Vagina (tissue), 2 donors: Measurements from ENCODE around the gene TUNAR. TPM values are rescaled to one million over a fixed set of nuclear protein-coding genes. Genes with fewer than 3 reads are reported as not detected.

Experiments used
- DNase-seq, 2 donors: peaks; one replicate each; pipeline ENCODE4 v3.0.0-alpha.2; 2017; ENCODE audit errors: extremely low spot score in 2 of 2
- H3K27ac ChIP-seq: fragments of 200-600 bp; sonication (generic); one replicate; pipeline ENCODE4 v1.5.1; 2019
- H3K27me3 ChIP-seq: fragments of 200-600 bp; sonication (generic); one replicate; pipeline ENCODE4 v1.5.1; 2019
- H3K36me3 ChIP-seq, 2 donors: fragments of 200-600 bp; sonication (generic); one replicate each; pipeline ENCODE4 v1.5.1; 2017 to 2019
- H3K4me1 ChIP-seq: fragments of 200-600 bp; sonication (generic); one replicate; pipeline ENCODE4 v1.5.1; 2019
- H3K4me3 ChIP-seq, 2 donors: fragments of 200-600 bp; sonication (generic); 1 replicate in 1 of 2; 2 replicates in 1 of 2; pipeline ENCODE4 v1.5.1; 2016 to 2019
- H3K9me3 ChIP-seq: fragments of 200-600 bp; sonication (generic); one replicate; pipeline ENCODE4 v1.5.1; 2019
- CTCF ChIP-seq, 3 experiments: fragments of 450-650 bp in 2 of 3; fragments of 200-600 bp in 1 of 3; sonication (generic) in 1 of 3; IDR thresholded peaks; one replicate each; pipeline ENCODE4 v1.5.1; 2017 to 2019; ENCODE audit warnings: antibody characterized with exemption in 3 of 3, mild to moderate bottlenecking in 2 of 3, moderate library complexity in 2 of 3
- POLR2A ChIP-seq, 2 donors: fragments of 450-650 bp; IDR thresholded peaks; one replicate each; pipeline ENCODE4 v1.6.1; 2017; ENCODE audit warnings: antibody characterized with exemption in 2 of 2, mild to moderate bottlenecking in 2 of 2, moderate library complexity in 2 of 2
- POLR2AphosphoS5 ChIP-seq, 2 donors: sonication (generic); formaldehyde crosslinking; IDR thresholded peaks; one replicate each; pipeline ENCODE4 v1.9.0; 2017; ENCODE audit warnings: antibody characterized with exemption in 2 of 2, mild to moderate bottlenecking in 2 of 2, low read depth in 1 of 2; ENCODE audit not compliant: insufficient read depth in 1 of 2
- intact Hi-C: fragments of 100-400 bp; cut with DNase I; formaldehyde crosslinking; loops from one replicate; pipeline ENCODE4 v1.15.1; 2023
- total RNA-seq: library from RNA; depleted of rRNA; stranded (reverse); fragments of >200 nt; gene quantifications from one replicate; pipeline ENCODE4 v1.2.3, GENCODE V29; 2016

Gene TUNAR
- total RNA-seq, 1 donor from 2014 or later: not detected

- DNase-seq: no peak
- no peak for TF ChIP-seq POLR2AphosphoS5 (IDR thresholded peaks at IDR 0.05; ENCODE audit: insufficient read depth in 1 of 2, low read depth in 1 of 2)
- TF ChIP-seq CTCF (IDR thresholded peaks at IDR 0.05): no peak
- H3K27ac ChIP-seq: no peak overlapping the region
- no peaks in the 10 kb centered on the region for H3K27me3 ChIP-seq
- H3K36me3 ChIP-seq: no peaks in the 10 kb centered on the region
- H3K4me3 ChIP-seq: no peak overlapping the region
- H3K9me3 ChIP-seq: no peaks in the 10 kb centered on the region
- intact Hi-C loops: no loop called here
- H3K4me1 ChIP-seq: no peaks in the 10 kb centered on the region
Observed at GRCh38 chr14:95838862-95839261, 37.8 kb upstream of the TUNAR start.

- no peaks in the 10 kb centered on the region for H3K4me1 ChIP-seq
- H3K36me3 ChIP-seq: no peaks in the 10 kb centered on the region
- intact Hi-C loops: no loop called here
- H3K27me3 ChIP-seq: no peaks in the 10 kb centered on the region
- no peaks in the 10 kb centered on the region for H3K9me3 ChIP-seq
- peak in 1 of 2 donors; percentile 61 for DNase-seq
- no peak overlapping the region for H3K27ac ChIP-seq
- no peak overlapping the region for H3K4me3 ChIP-seq
- TF ChIP-seq POLR2AphosphoS5 (IDR thresholded peaks at IDR 0.05; ENCODE audit: insufficient read depth in 1 of 2, low read depth in 1 of 2) (no peak), CTCF (IDR thresholded peaks at IDR 0.05) (no peak), POLR2A (IDR thresholded peaks at IDR 0.05) (no peak)
Observed at GRCh38 chr14:95840094-95840700, 36.4 kb upstream of the TUNAR start.

GRCh38 chr14:95841668-95842067 is 35.0 kb upstream of the TUNAR start:
- H3K36me3 ChIP-seq: no peaks in the 10 kb centered on the region
- TF ChIP-seq POLR2AphosphoS5 (IDR thresholded peaks at IDR 0.05; ENCODE audit: insufficient read depth in 1 of 2, low read depth in 1 of 2) (no peak), POLR2A (IDR thresholded peaks at IDR 0.05) (no peak), CTCF (IDR thresholded peaks at IDR 0.05) (no peak)
- H3K27me3 ChIP-seq: no peaks in the 10 kb centered on the region
- intact Hi-C loops: no loop called here
- DNase-seq: peak; percentile 58
- H3K4me1 ChIP-seq: no peaks in the 10 kb centered on the region
- no peaks in the 10 kb centered on the region for H3K9me3 ChIP-seq
- no peak overlapping the region for H3K27ac ChIP-seq
- H3K4me3 ChIP-seq: no peak overlapping the region

GRCh38 chr14:95849761-95850160 is 26.9 kb upstream of the TUNAR start:
- Histone ChIP-seq H3K36me3 (no peaks in the 10 kb centered on the region), H3K4me3 (no peak overlapping the region), H3K9me3 (no peaks in the 10 kb centered on the region), H3K27me3 (no peaks in the 10 kb centered on the region), H3K4me1 (no peaks in the 10 kb centered on the region), H3K27ac (no peak overlapping the region)
- intact Hi-C loops: no loop called here
- TF ChIP-seq POLR2AphosphoS5 (IDR thresholded peaks at IDR 0.05; ENCODE audit: insufficient read depth in 1 of 2, low read depth in 1 of 2) (no peak), CTCF (IDR thresholded peaks at IDR 0.05) (no peak), POLR2A (IDR thresholded peaks at IDR 0.05) (no peak)
- peak in 1 of 2 donors; percentile 79 for DNase-seq

- Histone ChIP-seq H3K36me3 (no peaks in the 10 kb centered on the region), H3K4me3 (no peak overlapping the region), H3K27me3 (no peaks in the 10 kb centered on the region), H3K9me3 (no peaks in the 10 kb centered on the region), H3K4me1 (no peaks in the 10 kb centered on the region), H3K27ac (no peak overlapping the region)
- DNase-seq: peak in 1 of 2 donors; percentile 3
- intact Hi-C loops: no loop called here
- TF ChIP-seq POLR2A (IDR thresholded peaks at IDR 0.05): no peak
- no peak for TF ChIP-seq CTCF (IDR thresholded peaks at IDR 0.05)
Observed at GRCh38 chr14:95850429-95850828, 26.2 kb upstream of the TUNAR start.
